ENCODE data around the gene OLFM3. TPM values are rescaled to one million over a fixed set of nuclear protein-coding genes. Genes with fewer than 3 reads are reported as not detected.

The OLFM3 gene
- total and polyA plus RNA-seq, 2 donors: 2.3 TPM; not detected in 1

GRCh38 chr1:101974599-101975274 lies 22.0 kb downstream of the OLFM3 start:
- no peak overlapping the region for H3K27ac ChIP-seq (ENCODE audit: low read depth)
- H3K4me1 ChIP-seq (ENCODE audit: insufficient read depth): no peaks in the 10 kb centered on the region
- H3K36me3 ChIP-seq (ENCODE audit: insufficient read depth): no peaks in the 10 kb centered on the region
- WGBS: 64% methylated on average over 3 of the region's 3 CpGs
- H3K4me3 ChIP-seq (ENCODE audit: low read depth, low read length): no peak overlapping the region
- DNase-seq (ENCODE audit: extremely low spot score): no peak

- Histone ChIP-seq H3K4me1 (ENCODE audit: insufficient read depth) (no peaks in the 10 kb centered on the region), H3K4me3 (ENCODE audit: low read depth, low read length) (no peak overlapping the region), H3K27ac (ENCODE audit: low read depth) (no peak overlapping the region), H3K36me3 (ENCODE audit: insufficient read depth) (no peaks in the 10 kb centered on the region)
- WGBS: 85% methylated on average over 1 of the region's 1 CpG
- DNase-seq (ENCODE audit: extremely low spot score): no peak
These were observed 25.4 kb downstream of the OLFM3 start for GRCh38 chr1:101971304-101971703.

GRCh38 chr1:101967871-101968270 lies 28.9 kb downstream of the OLFM3 start:
- H3K4me1 ChIP-seq (ENCODE audit: insufficient read depth): no peaks in the 10 kb centered on the region
- 82% methylated on average over 4 of the region's 4 CpGs for WGBS
- H3K36me3 ChIP-seq (ENCODE audit: insufficient read depth): no peaks in the 10 kb centered on the region
- DNase-seq (ENCODE audit: extremely low spot score): no peak
- no peak overlapping the region for H3K4me3 ChIP-seq (ENCODE audit: low read depth, low read length)
- H3K27ac ChIP-seq (ENCODE audit: low read depth): no peak overlapping the region

- no peaks in the 10 kb centered on the region for H3K4me1 ChIP-seq (ENCODE audit: insufficient read depth)
- no peaks in the 10 kb centered on the region for H3K36me3 ChIP-seq (ENCODE audit: insufficient read depth)
- H3K27ac ChIP-seq (ENCODE audit: low read depth): no peak overlapping the region
- peak; percentile 31 for DNase-seq (ENCODE audit: extremely low spot score)
- no peak overlapping the region for H3K4me3 ChIP-seq (ENCODE audit: low read depth, low read length)
- WGBS: 28% methylated on average over 2 of the region's 2 CpGs
These were observed 31.4 kb downstream of the OLFM3 start for GRCh38 chr1:101965341-101965740.

- 1% methylated on average over 1 of the region's 1 CpG for WGBS
- Histone ChIP-seq H3K4me3 (ENCODE audit: low read depth, low read length) (no peak overlapping the region), H3K27ac (ENCODE audit: low read depth) (no peak overlapping the region), H3K36me3 (ENCODE audit: insufficient read depth) (no peaks in the 10 kb centered on the region), H3K4me1 (ENCODE audit: insufficient read depth) (no peaks in the 10 kb centered on the region)
- DNase-seq (ENCODE audit: extremely low spot score): no peak
These were observed 32.0 kb downstream of the OLFM3 start for GRCh38 chr1:101964708-101965107.

- no peak overlapping the region for H3K4me3 ChIP-seq (ENCODE audit: low read depth, low read length)
- H3K27ac ChIP-seq (ENCODE audit: low read depth): no peak overlapping the region
- no peak for DNase-seq (ENCODE audit: extremely low spot score)
- no peaks in the 10 kb centered on the region for H3K4me1 ChIP-seq (ENCODE audit: insufficient read depth)
- WGBS: 61% methylated on average over 2 of the region's 2 CpGs
- no peaks in the 10 kb centered on the region for H3K36me3 ChIP-seq (ENCODE audit: insufficient read depth)
These were observed 36.6 kb downstream of the OLFM3 start for GRCh38 chr1:101960142-101960541.

- no peak for DNase-seq (ENCODE audit: extremely low spot score)
- Histone ChIP-seq H3K4me3 (ENCODE audit: low read depth, low read length) (no peak overlapping the region), H3K4me1 (ENCODE audit: insufficient read depth) (no peaks in the 10 kb centered on the region), H3K36me3 (ENCODE audit: insufficient read depth) (no peaks in the 10 kb centered on the region), H3K27ac (ENCODE audit: low read depth) (no peak overlapping the region)
- WGBS: 78% methylated on average over 3 of the region's 3 CpGs
These were observed 37.3 kb downstream of the OLFM3 start for GRCh38 chr1:101959456-101959855.

- Histone ChIP-seq H3K36me3 (ENCODE audit: insufficient read depth) (no peaks in the 10 kb centered on the region), H3K27ac (ENCODE audit: low read depth) (no peak overlapping the region), H3K4me3 (ENCODE audit: low read depth, low read length) (no peak overlapping the region), H3K4me1 (ENCODE audit: insufficient read depth) (no peaks in the 10 kb centered on the region)
- no peak for DNase-seq (ENCODE audit: extremely low spot score)
These were observed 39.0 kb downstream of the OLFM3 start for GRCh38 chr1:101957771-101958170.

- no peak for DNase-seq (ENCODE audit: extremely low spot score)
- 66% methylated on average over 1 of the region's 1 CpG for WGBS
- H3K4me3 ChIP-seq (ENCODE audit: low read depth, low read length): no peak overlapping the region
- no peaks in the 10 kb centered on the region for H3K36me3 ChIP-seq (ENCODE audit: insufficient read depth)
- H3K27ac ChIP-seq (ENCODE audit: low read depth): no peak overlapping the region
- H3K4me1 ChIP-seq (ENCODE audit: insufficient read depth): no peaks in the 10 kb centered on the region
These were observed 43.1 kb downstream of the OLFM3 start for GRCh38 chr1:101953623-101954022.

- 73% methylated on average over 1 of the region's 1 CpG for WGBS
- DNase-seq (ENCODE audit: extremely low spot score): no peak
- no peak overlapping the region for H3K27ac ChIP-seq (ENCODE audit: low read depth)
- H3K4me3 ChIP-seq (ENCODE audit: low read depth, low read length): no peak overlapping the region
- H3K36me3 ChIP-seq (ENCODE audit: insufficient read depth): no peaks in the 10 kb centered on the region
- H3K4me1 ChIP-seq (ENCODE audit: insufficient read depth): no peaks in the 10 kb centered on the region
These were observed 50.8 kb downstream of the OLFM3 start for GRCh38 chr1:101945884-101946283.

- Histone ChIP-seq H3K27ac (ENCODE audit: low read depth) (no peak overlapping the region), H3K36me3 (ENCODE audit: insufficient read depth) (no peaks in the 10 kb centered on the region), H3K4me1 (ENCODE audit: insufficient read depth) (no peaks in the 10 kb centered on the region), H3K4me3 (ENCODE audit: low read depth, low read length) (no peak overlapping the region)
- WGBS: 56% methylated on average over 3 of the region's 3 CpGs
- no peak for DNase-seq (ENCODE audit: extremely low spot score)
These were observed 53.5 kb downstream of the OLFM3 start for GRCh38 chr1:101943237-101943636.

GRCh38 chr1:101942516-101943193 lies 54.1 kb downstream of the OLFM3 start:
- DNase-seq (ENCODE audit: extremely low spot score): no peak
- no peaks in the 10 kb centered on the region for H3K36me3 ChIP-seq (ENCODE audit: insufficient read depth)
- H3K27ac ChIP-seq (ENCODE audit: low read depth): no peak overlapping the region
- no peaks in the 10 kb centered on the region for H3K4me1 ChIP-seq (ENCODE audit: insufficient read depth)
- H3K4me3 ChIP-seq (ENCODE audit: low read depth, low read length): no peak overlapping the region
- WGBS: 62% methylated on average over 3 of the region's 3 CpGs

- WGBS: 29% methylated on average over 1 of the region's 1 CpG
- H3K4me1 ChIP-seq (ENCODE audit: insufficient read depth): no peaks in the 10 kb centered on the region
- H3K27ac ChIP-seq (ENCODE audit: low read depth): no peak overlapping the region
- H3K4me3 ChIP-seq (ENCODE audit: low read depth, low read length): no peak overlapping the region
- no peaks in the 10 kb centered on the region for H3K36me3 ChIP-seq (ENCODE audit: insufficient read depth)
- DNase-seq (ENCODE audit: extremely low spot score): no peak
These were observed 58.0 kb downstream of the OLFM3 start for GRCh38 chr1:101938681-101939080.

- 29% methylated on average over 1 of the region's 1 CpG for WGBS
These were observed 67.4 kb downstream of the OLFM3 start for GRCh38 chr1:101929343-101929742.

More at GRCh38 chr1:101929343-101929742, 67.4 kb downstream of the OLFM3 start:
- Histone ChIP-seq H3K4me3 (ENCODE audit: low read depth, low read length) (no peak overlapping the region), H3K36me3 (ENCODE audit: insufficient read depth) (no peaks in the 10 kb centered on the region), H3K27ac (ENCODE audit: low read depth) (no peak overlapping the region), H3K4me1 (ENCODE audit: insufficient read depth) (no peaks in the 10 kb centered on the region)
- DNase-seq (ENCODE audit: extremely low spot score): no peak
